ENCODE results near the gene ZBTB20.

GRCh38 chr3:114590309-114591047 is 556.6 kb downstream of the ZBTB20 start:
- TF ChIP-seq CTCF (IDR thresholded peaks at IDR 0.05; ENCODE audit: borderline replicate concordance, extremely low read depth, low read length, poor library complexity, severe bottlenecking) = no peak
- TF ChIP-seq EZH2 (IDR thresholded peaks at IDR 0.05; ENCODE audit: borderline replicate concordance, low read depth, low read length, severe bottlenecking) = no peak

Measured in DND-41 (cell line).